GM06990 (cell line): Measurements from ENCODE around the gene TMEM132C.
A peak's percentile ranks its signal among the peaks of the same experiment; 100 is the strongest.

Experiments
- DNase-seq: peaks from one replicate; pipeline ENCODE4 v3.0.0-alpha.2; 2011; ENCODE audit not compliant: insufficient read length; ENCODE audit errors: extremely low read depth
- H3K27me3 ChIP-seq: replicated peaks from 2 replicates; pipeline ENCODE4 v1.6.0; 2011; ENCODE audit warnings: low read length; ENCODE audit not compliant: control insufficient read depth, insufficient read depth
- H3K36me3 ChIP-seq: 2 replicates; pipeline ENCODE4 v1.5.1; 2011; ENCODE audit warnings: low read length; ENCODE audit not compliant: control insufficient read depth, insufficient read depth
- H3K4me3 ChIP-seq: replicated peaks from 2 replicates; pipeline ENCODE4 v1.5.1; 2011; ENCODE audit warnings: low read depth, mild to moderate bottlenecking, control low read depth, low read length
- CTCF ChIP-seq: IDR thresholded peaks from 2 replicates; pipeline ENCODE4 v1.5.1; 2011; ENCODE audit warnings: low read length, control low read depth, mild to moderate bottlenecking, inconsistent platforms; ENCODE audit not compliant: insufficient read depth, poor library complexity, severe bottlenecking

The TMEM132C gene

GRCh38 chr12:128637642-128638606 is 371.0 kb downstream of the TMEM132C start:
- peak; percentile 19 for DNase-seq
- no peak for TF ChIP-seq CTCF
- H3K4me3 ChIP-seq: no peak overlapping the region
- H3K36me3 ChIP-seq: no peaks in the 10 kb centered on the region
- no peaks in the 10 kb centered on the region for H3K27me3 ChIP-seq

DNA sequence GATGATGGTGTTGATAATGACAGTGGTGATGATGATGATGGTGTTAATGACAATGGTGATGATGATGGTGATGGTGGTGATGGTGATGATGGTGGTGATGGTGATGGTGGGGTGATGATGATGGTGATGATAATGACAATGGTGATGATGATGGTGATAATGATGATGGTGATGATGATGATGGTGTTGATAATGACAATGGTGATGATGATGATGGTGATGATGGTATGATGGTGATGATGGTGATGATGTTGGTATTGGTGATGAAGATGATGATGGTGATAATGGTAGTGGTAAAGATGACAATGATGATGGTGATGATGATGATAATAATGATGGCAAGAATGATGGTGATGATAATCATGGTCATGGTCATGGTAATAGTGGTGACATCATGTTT is 372.1 kb downstream of the TMEM132C start:
- Histone ChIP-seq H3K4me3 (no peak overlapping the region), H3K36me3 (no peaks in the 10 kb centered on the region), H3K27me3 (no peaks in the 10 kb centered on the region)
- DNase-seq: no peak
- TF ChIP-seq CTCF: no peak

GRCh38 chr12:128643155-128643554 is 376.2 kb downstream of the TMEM132C start:
- TF ChIP-seq CTCF: no peak
- H3K4me3 ChIP-seq: no peak overlapping the region
- DNase-seq: no peak
- H3K27me3 ChIP-seq: no peaks in the 10 kb centered on the region
- no peaks in the 10 kb centered on the region for H3K36me3 ChIP-seq

GRCh38 chr12:128644664-128645296 is 377.8 kb downstream of the TMEM132C start:
- Histone ChIP-seq H3K36me3 (no peaks in the 10 kb centered on the region), H3K27me3 (no peaks in the 10 kb centered on the region), H3K4me3 (no peak overlapping the region)
- TF ChIP-seq CTCF: peak; percentile 85
- no peak for DNase-seq

DNA sequence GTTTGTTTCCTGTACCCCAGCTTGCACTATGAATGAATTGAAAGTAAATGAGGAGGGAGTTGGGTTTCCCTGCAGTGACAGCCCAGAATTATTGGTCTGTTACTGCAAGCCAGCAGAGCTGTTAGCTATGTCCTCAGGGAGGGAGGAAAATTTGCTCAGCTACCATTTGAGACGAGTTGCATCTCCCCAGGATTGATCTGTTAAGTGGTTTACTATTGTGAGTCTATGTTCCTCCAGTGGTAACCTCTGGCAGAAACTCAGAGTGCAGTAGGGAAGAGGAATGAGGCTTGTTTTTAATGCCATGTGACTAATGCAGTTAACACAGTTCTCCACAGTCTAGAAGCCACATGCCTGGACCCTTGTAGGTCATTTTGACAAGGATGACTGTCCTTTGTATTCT is 382.9 kb downstream of the TMEM132C start:
- H3K27me3 ChIP-seq: no peaks in the 10 kb centered on the region
- no peak overlapping the region for H3K4me3 ChIP-seq
- no peaks in the 10 kb centered on the region for H3K36me3 ChIP-seq
- no peak for DNase-seq
- no peak for TF ChIP-seq CTCF
